HL-60 (cell line): ENCODE measurements around the gene LSMEM2.
"Not testable (repeated sequence)": the region's sequence is repeated elsewhere in the genome, so short reads cannot be mapped to it uniquely, and the experiment has no call there.

ENCODE experiments used
- DNase-seq, 2 experiments: peaks; one replicate each; pipeline ENCODE4 v3.0.0-alpha.2; 2010 to 2020; ENCODE audit warnings: low read depth in 1 of 2, low spot score in 1 of 2
- H3K27ac ChIP-seq: fragments of 250-450 bp; sonication (Bioruptor Pico); replicated peaks from 2 replicates; pipeline ENCODE4 v1.5.1; 2020; ENCODE audit warnings: mild to moderate bottlenecking, moderate library complexity
- H3K27me3 ChIP-seq: fragments of 250-450 bp; sonication (Bioruptor Pico); 2 replicates; pipeline ENCODE4 v1.5.1; 2021; ENCODE audit warnings: mild to moderate bottlenecking, moderate library complexity; ENCODE audit not compliant: insufficient read depth, poor library complexity, severe bottlenecking
- H3K4me3 ChIP-seq: replicated peaks from 2 replicates; pipeline ENCODE4 v1.5.1; 2011; ENCODE audit warnings: mild to moderate bottlenecking, control low read depth, low read length; ENCODE audit not compliant: insufficient read depth
- CTCF ChIP-seq: IDR thresholded peaks from one replicate; pipeline ENCODE4 v1.5.1; 2011; ENCODE audit warnings: low read length, control low read depth, inconsistent platforms; ENCODE audit not compliant: insufficient read depth
- GABPA ChIP-seq: IDR thresholded peaks from 2 replicates; pipeline ENCODE4 v1.6.1; 2012; ENCODE audit warnings: low read depth
- POLR2AphosphoS5 ChIP-seq: IDR thresholded peaks from 2 replicates; pipeline ENCODE4 v1.6.1; 2012; ENCODE audit warnings: low read depth
- SPI1 ChIP-seq: IDR thresholded peaks from 2 replicates; pipeline ENCODE4 v1.6.1; 2012; ENCODE audit warnings: low read depth, mild to moderate bottlenecking, borderline replicate concordance
- TF ChIP-seq, protein P1 (sequence below): IDR thresholded peaks from 2 replicates; pipeline ENCODE4 v1.6.1; 2012; ENCODE audit warnings: low read depth; ENCODE audit not compliant: insufficient replicate concordance

Gene LSMEM2

DNA sequence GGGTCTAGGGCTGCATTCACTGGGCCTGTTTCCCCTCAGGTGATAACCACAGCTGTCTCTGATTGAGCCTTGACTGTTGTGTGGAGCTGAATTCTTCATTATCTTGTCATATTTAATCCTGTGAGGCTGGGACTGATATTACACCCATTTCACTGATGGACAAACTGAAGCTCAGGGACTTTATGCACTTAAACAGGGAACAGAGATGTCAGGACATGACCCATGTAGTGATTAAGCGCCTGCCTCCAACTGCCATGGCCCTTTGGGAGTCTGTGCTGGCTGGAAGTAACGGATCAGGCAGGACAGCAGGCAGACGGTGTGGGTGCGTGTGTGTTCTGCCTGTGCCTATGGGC lies 35.4 kb upstream of the LSMEM2 start:
- peak overlapping the region; percentile 24; the same call in 1 of the 2 replicates for H3K4me3 ChIP-seq
- no peak for DNase-seq
- H3K27me3 ChIP-seq = no peaks in the 10 kb centered on the region
- no peak for TF ChIP-seq CTCF
- TF ChIP-seq GABPA = no peak
- TF ChIP-seq POLR2AphosphoS5 = no peak
- TF ChIP-seq SPI1 = no peak
- TF ChIP-seq, protein P1, sequence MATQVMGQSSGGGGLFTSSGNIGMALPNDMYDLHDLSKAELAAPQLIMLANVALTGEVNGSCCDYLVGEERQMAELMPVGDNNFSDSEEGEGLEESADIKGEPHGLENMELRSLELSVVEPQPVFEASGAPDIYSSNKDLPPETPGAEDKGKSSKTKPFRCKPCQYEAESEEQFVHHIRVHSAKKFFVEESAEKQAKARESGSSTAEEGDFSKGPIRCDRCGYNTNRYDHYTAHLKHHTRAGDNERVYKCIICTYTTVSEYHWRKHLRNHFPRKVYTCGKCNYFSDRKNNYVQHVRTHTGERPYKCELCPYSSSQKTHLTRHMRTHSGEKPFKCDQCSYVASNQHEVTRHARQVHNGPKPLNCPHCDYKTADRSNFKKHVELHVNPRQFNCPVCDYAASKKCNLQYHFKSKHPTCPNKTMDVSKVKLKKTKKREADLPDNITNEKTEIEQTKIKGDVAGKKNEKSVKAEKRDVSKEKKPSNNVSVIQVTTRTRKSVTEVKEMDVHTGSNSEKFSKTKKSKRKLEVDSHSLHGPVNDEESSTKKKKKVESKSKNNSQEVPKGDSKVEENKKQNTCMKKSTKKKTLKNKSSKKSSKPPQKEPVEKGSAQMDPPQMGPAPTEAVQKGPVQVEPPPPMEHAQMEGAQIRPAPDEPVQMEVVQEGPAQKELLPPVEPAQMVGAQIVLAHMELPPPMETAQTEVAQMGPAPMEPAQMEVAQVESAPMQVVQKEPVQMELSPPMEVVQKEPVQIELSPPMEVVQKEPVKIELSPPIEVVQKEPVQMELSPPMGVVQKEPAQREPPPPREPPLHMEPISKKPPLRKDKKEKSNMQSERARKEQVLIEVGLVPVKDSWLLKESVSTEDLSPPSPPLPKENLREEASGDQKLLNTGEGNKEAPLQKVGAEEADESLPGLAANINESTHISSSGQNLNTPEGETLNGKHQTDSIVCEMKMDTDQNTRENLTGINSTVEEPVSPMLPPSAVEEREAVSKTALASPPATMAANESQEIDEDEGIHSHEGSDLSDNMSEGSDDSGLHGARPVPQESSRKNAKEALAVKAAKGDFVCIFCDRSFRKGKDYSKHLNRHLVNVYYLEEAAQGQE = no peak
- peak overlapping the region; percentile 93 for H3K27ac ChIP-seq

GRCh38 chr3:50244813-50245212 lies 34.1 kb upstream of the LSMEM2 start:
- H3K27ac ChIP-seq = peak overlapping the region; percentile 39
- not testable (repeated sequence) for H3K27me3 ChIP-seq, H3K4me3 ChIP-seq
- peak in 1 of 2 experiments; percentile 55 for DNase-seq

GRCh38 chr3:50245251-50245745 lies 33.6 kb upstream of the LSMEM2 start:
- no peak for TF ChIP-seq CTCF
- TF ChIP-seq, protein P1 = no peak
- TF ChIP-seq SPI1 = no peak
- TF ChIP-seq POLR2AphosphoS5 = no peak
- DNase-seq = no peak
- H3K4me3 ChIP-seq = no peak overlapping the region
- H3K27ac ChIP-seq = peak overlapping the region; percentile 74
- H3K27me3 ChIP-seq = no peaks in the 10 kb centered on the region

GRCh38 chr3:50245831-50246516 lies 32.9 kb upstream of the LSMEM2 start:
- Histone ChIP-seq H3K27ac (peak overlapping the region; percentile 74), H3K27me3 (no peaks in the 10 kb centered on the region), H3K4me3 (peak overlapping the region; percentile 41)
- peak in 1 of 2 experiments; percentile 89 for DNase-seq
- TF ChIP-seq GABPA = no peak; the same call in 1 of the 2 replicates
- TF ChIP-seq, protein P1 = no peak
- TF ChIP-seq CTCF = peak; percentile 71
- peak; percentile 82; the same call in 1 of the 2 replicates for TF ChIP-seq SPI1
- peak; percentile 44 for TF ChIP-seq POLR2AphosphoS5
